ENCODE measurements around the gene TRAF3IP1. TPM values are rescaled to one million over a fixed set of nuclear protein-coding genes. Genes with fewer than 3 reads are reported as not detected.

The TRAF3IP1 gene
- total RNA-seq, 2 experiments from 2014 or later, result 5.1 to 6.9 TPM

- Mint-ChIP-seq H3K4me1 (ENCODE audit: low read depth) (peaks cover 8% of the 10 kb centered on the region), H3K9me3 (no peaks in the 10 kb centered on the region), H3K27ac (no peak overlapping the region), H3K4me3 (no peak overlapping the region), H3K27me3 (no peaks in the 10 kb centered on the region), H3K36me3 (ENCODE audit: low read depth) (peaks cover 22% of the 10 kb centered on the region)
- Histone ChIP-seq H3K36me3 (ENCODE audit: insufficient read depth, low read length) (peaks cover 7% of the 10 kb centered on the region), H3K4me3 (ENCODE audit: low read length) (no peak overlapping the region), H3K27me3 (ENCODE audit: control insufficient read depth in 1 of 2, insufficient read depth in 2 of 2, low read length in 2 of 2) (no peaks in the 10 kb centered on the region), H3K4me1 (ENCODE audit: insufficient read depth, low read length) (no peaks in the 10 kb centered on the region), H3K27ac (ENCODE audit: low read depth in 1 of 2, low read length in 2 of 2) (no peak overlapping the region), H3K9me3 (ENCODE audit: control insufficient read depth in 1 of 2, insufficient read depth in 1 of 2, low read length in 2 of 2) (no peaks in the 10 kb centered on the region)
- TF ChIP-seq CTCF (IDR thresholded peaks at IDR 0.05), result no peak
- no peak for DNase-seq
- CTCF ChIA-PET, result no interaction called here
- POLR2A ChIA-PET, result no interaction called here
- ATAC-seq (ENCODE audit: poor library complexity), result no peak
- intact Hi-C loops (cut with DNase I, micrococcal nuclease), result no loop called here
These were observed 21.2 kb downstream of the TRAF3IP1 start for GRCh38 chr2:238341536-238341935.

GRCh38 chr2:238344035-238344434 lies 23.7 kb downstream of the TRAF3IP1 start:
- ChIA-PET CTCF (interaction anchor here (0.7 kb wide), 1 partner anchor 56 kb away, joined by 3 read pairs; the partner anchor contains the start of gene PER2), POLR2A (no interaction called here)
- H3K9me3 Mint-ChIP-seq, result no peaks in the 10 kb centered on the region
- Histone ChIP-seq H3K36me3 (ENCODE audit: insufficient read depth, low read length) (peaks cover 6% of the 10 kb centered on the region), H3K27ac (ENCODE audit: low read depth in 1 of 2, low read length in 2 of 2) (no peak overlapping the region), H3K9me3 (ENCODE audit: control insufficient read depth in 1 of 2, insufficient read depth in 1 of 2, low read length in 2 of 2) (no peaks in the 10 kb centered on the region), H3K4me3 (ENCODE audit: low read length) (no peak overlapping the region), H3K27me3 (ENCODE audit: control insufficient read depth in 1 of 2, insufficient read depth in 2 of 2, low read length in 2 of 2) (no peaks in the 10 kb centered on the region), H3K4me1 (ENCODE audit: insufficient read depth, low read length) (no peaks in the 10 kb centered on the region)
- DNase-seq, result no peak
- no peak overlapping the region for H3K4me3 Mint-ChIP-seq
- no peaks in the 10 kb centered on the region for H3K27me3 Mint-ChIP-seq
- no peaks in the 10 kb centered on the region for H3K4me1 Mint-ChIP-seq (ENCODE audit: low read depth)
- no peak for ATAC-seq (ENCODE audit: poor library complexity)
- TF ChIP-seq CTCF (IDR thresholded peaks at IDR 0.05), result no peak
- H3K27ac Mint-ChIP-seq, result no peak overlapping the region
- intact Hi-C loops (cut with DNase I, micrococcal nuclease), result no loop called here
- peaks cover 30% of the 10 kb centered on the region for H3K36me3 Mint-ChIP-seq (ENCODE audit: low read depth)

- Mint-ChIP-seq H3K27me3 (no peaks in the 10 kb centered on the region), H3K4me3 (no peak overlapping the region), H3K36me3 (ENCODE audit: low read depth) (peaks cover 34% of the 10 kb centered on the region), H3K9me3 (no peaks in the 10 kb centered on the region), H3K4me1 (ENCODE audit: low read depth) (no peaks in the 10 kb centered on the region), H3K27ac (no peak overlapping the region)
- POLR2A ChIA-PET, result no interaction called here
- no peak overlapping the region for H3K4me3 ChIP-seq (ENCODE audit: low read length)
- H3K9me3 ChIP-seq (ENCODE audit: control insufficient read depth in 1 of 2, insufficient read depth in 1 of 2, low read length in 2 of 2), result no peaks in the 10 kb centered on the region
- no peak overlapping the region for H3K27ac ChIP-seq (ENCODE audit: low read depth in 1 of 2, low read length in 2 of 2)
- CTCF ChIA-PET, result no interaction called here
- DNase-seq (no peak), ATAC-seq (ENCODE audit: poor library complexity) (no peak)
- no peaks in the 10 kb centered on the region for H3K4me1 ChIP-seq (ENCODE audit: insufficient read depth, low read length)
- TF ChIP-seq CTCF (IDR thresholded peaks at IDR 0.05), result no peak
- intact Hi-C loops (cut with DNase I, micrococcal nuclease), result no loop called here
- no peaks in the 10 kb centered on the region for H3K27me3 ChIP-seq (ENCODE audit: control insufficient read depth in 1 of 2, insufficient read depth in 2 of 2, low read length in 2 of 2)
- peaks cover 11% of the 10 kb centered on the region for H3K36me3 ChIP-seq (ENCODE audit: insufficient read depth, low read length)
These were observed 24.2 kb downstream of the TRAF3IP1 start for GRCh38 chr2:238344517-238344916.

Measured in CD4-positive, alpha-beta T cell (primary cell).